ENCODE measurements around the gene LRIT3.

GRCh38 chr4:109801895-109802319, 46.0 kb upstream of the LRIT3 start, which contains the start of gene CFI:
- TF ChIP-seq CTCF (IDR thresholded peaks at IDR 0.05), result no peak
- TF ChIP-seq POLR2A (IDR thresholded peaks at IDR 0.05), result no peak
